Lung (tissue), 12 donors: ENCODE data around the gene ACTL6B. TPM values are rescaled to one million over a fixed set of nuclear protein-coding genes. Genes with fewer than 3 reads are reported as not detected.
A peak's percentile ranks its signal among the peaks of the same experiment; 100 is the strongest.

ENCODE experiments used
- ATAC-seq: fragments of 200-7000 bp; cut with Tn5 transposase; one replicate; pipeline ENCODE4 v1.9.1; 2020; ENCODE audit warnings: moderate number of reproducible peaks; ENCODE audit not compliant: insufficient read depth, low FRiP score
- DNase-seq, 3 donors: peaks; one replicate each; pipeline ENCODE4 v3.0.0-alpha.2; 2013 to 2017
- H3K27ac ChIP-seq, 2 donors: one replicate each; pipeline ENCODE4 v1.5.1; 2013; ENCODE audit warnings: mild to moderate bottlenecking in 2 of 2, moderate library complexity in 2 of 2, control low read depth in 1 of 2, inconsistent platforms in 1 of 2, low read depth in 1 of 2, low read length in 1 of 2
- H3K27me3 ChIP-seq, 3 donors: one replicate each; pipeline ENCODE4 v1.5.1; 2013; ENCODE audit warnings: low read length in 2 of 3; ENCODE audit not compliant: control insufficient read depth in 3 of 3, insufficient read depth in 3 of 3
- H3K36me3 ChIP-seq, 4 donors: one replicate each; pipeline ENCODE4 v1.5.1; 2013; ENCODE audit warnings: low read length in 4 of 4, mild to moderate bottlenecking in 1 of 4, moderate library complexity in 1 of 4; ENCODE audit not compliant: control insufficient read depth in 4 of 4, insufficient read depth in 4 of 4
- H3K4me1 ChIP-seq, 5 donors: one replicate each; pipeline ENCODE4 v1.5.1; 2013; ENCODE audit warnings: low read length in 5 of 5, mild to moderate bottlenecking in 2 of 5, moderate library complexity in 1 of 5; ENCODE audit not compliant: control insufficient read depth in 5 of 5, insufficient read depth in 5 of 5
- H3K4me3 ChIP-seq: one replicate; pipeline ENCODE4 v1.5.1; 2013; ENCODE audit warnings: mild to moderate bottlenecking, control low read depth, moderate library complexity
- H3K9ac ChIP-seq, 2 donors: one replicate each; pipeline ENCODE4 v1.5.1; 2013; ENCODE audit warnings: low read length in 2 of 2, control low read depth in 1 of 2; ENCODE audit not compliant: insufficient read depth in 1 of 2
- H3K9me3 ChIP-seq, 4 donors: one replicate each; pipeline ENCODE4 v1.5.1; 2013; ENCODE audit warnings: low read length in 3 of 4, mild to moderate bottlenecking in 1 of 4, moderate library complexity in 1 of 4; ENCODE audit not compliant: control insufficient read depth in 4 of 4, insufficient read depth in 3 of 4
- WGBS, 2 donors: extraction: QIAGEN DNeasy Blood & Tissue Kit; methylation state at CpG; one replicate each; pipeline ENCODE4 v1.1.7; 2013; 5-methylcytosine and 5-hydroxymethylcytosine counted together
- polyA plus RNA-seq, 2 donors: library from polyadenylated mRNA; stranded (reverse); fragments of 200-250 nt; gene quantifications; one replicate each; pipeline ENCODE4 v1.2.1, GENCODE V29; 2013
- total RNA-seq, 2 donors: library from RNA; depleted of rRNA in 1 of 2; stranded (reverse); fragments of >200 nt in 1 of 2; gene quantifications; one replicate each; pipeline ENCODE4 v1.2.1, GENCODE V29; 2014 to 2021
- TF ChIP-seq, protein P1 (sequence below): IDR thresholded peaks from 2 replicates; pipeline ENCODE4 v1.5.1; 2012; ENCODE audit warnings: mild to moderate bottlenecking; ENCODE audit errors: control extremely low read depth, extremely low read depth
- donor health status: control.
- donor health status: control.
- donor health status: Bipolar disorder and iron deficiency.
- donor health status: healthy.
- donor health status: DM: yes; HTN: yes; CAD: no.

Gene ACTL6B
- total and polyA plus RNA-seq, 4 donors, result not detected

DNA sequence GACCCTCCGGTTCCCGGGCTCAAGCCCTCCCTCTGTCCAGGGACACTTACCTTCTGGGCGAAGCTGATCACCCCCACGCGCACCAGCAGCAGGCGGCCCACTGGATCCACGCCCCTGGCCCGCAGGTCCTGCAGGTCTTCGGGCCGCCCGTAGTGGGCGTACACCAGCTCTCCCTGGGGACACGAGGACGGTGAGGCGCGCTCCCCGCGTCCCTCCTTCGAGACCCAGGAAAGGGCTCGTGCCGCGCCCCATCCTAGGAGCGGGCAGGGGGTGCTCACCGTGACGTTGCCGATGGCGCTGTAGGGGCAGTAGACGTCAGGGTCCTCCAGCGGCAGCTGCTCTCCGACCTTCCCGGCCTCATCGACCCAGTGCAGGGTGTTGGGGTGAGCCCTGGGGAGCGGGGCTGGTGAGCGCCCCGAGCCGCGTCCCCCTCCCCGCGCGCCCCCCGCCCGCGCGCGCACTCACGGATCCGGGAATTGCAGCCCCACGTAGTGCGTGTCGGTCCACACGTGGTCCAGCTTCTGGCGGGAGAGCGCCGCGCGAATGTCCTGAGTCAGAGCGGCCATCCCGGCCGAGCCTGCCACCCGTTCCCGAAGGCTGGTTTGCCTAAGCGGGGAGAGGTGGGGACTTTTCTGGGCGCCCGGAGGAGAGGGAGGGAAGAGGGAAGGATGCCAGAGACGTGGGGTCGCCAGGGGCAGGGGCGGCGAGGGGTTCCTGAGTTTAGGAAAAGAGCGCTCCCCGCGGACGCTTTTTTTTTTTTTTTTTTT lies 23.1 kb downstream of the ACTL6B start:
- H3K27me3 ChIP-seq, result peaks cover 0 to 14% (median 10%) of the 10 kb centered on the region in 3 donors
- WGBS, 2 donors, result 1 to 3% methylated on average over 60 to 72 of the region's 72 CpGs
- H3K4me1 ChIP-seq, result peaks cover 0 to 6% (median 0%) of the 10 kb centered on the region in 5 donors
- TF ChIP-seq, protein P1, sequence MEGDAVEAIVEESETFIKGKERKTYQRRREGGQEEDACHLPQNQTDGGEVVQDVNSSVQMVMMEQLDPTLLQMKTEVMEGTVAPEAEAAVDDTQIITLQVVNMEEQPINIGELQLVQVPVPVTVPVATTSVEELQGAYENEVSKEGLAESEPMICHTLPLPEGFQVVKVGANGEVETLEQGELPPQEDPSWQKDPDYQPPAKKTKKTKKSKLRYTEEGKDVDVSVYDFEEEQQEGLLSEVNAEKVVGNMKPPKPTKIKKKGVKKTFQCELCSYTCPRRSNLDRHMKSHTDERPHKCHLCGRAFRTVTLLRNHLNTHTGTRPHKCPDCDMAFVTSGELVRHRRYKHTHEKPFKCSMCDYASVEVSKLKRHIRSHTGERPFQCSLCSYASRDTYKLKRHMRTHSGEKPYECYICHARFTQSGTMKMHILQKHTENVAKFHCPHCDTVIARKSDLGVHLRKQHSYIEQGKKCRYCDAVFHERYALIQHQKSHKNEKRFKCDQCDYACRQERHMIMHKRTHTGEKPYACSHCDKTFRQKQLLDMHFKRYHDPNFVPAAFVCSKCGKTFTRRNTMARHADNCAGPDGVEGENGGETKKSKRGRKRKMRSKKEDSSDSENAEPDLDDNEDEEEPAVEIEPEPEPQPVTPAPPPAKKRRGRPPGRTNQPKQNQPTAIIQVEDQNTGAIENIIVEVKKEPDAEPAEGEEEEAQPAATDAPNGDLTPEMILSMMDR, result no peak
- no peaks in the 10 kb centered on the region for H3K36me3 ChIP-seq
- H3K9me3 ChIP-seq, result no peaks in the 10 kb centered on the region
- no peak overlapping the region for H3K9ac ChIP-seq
- H3K27ac ChIP-seq, result no peak overlapping the region
- H3K4me3 ChIP-seq, result no peak overlapping the region
- ATAC-seq, result peak; percentile 63
- DNase-seq, result peak; percentile 54 to 63 (median 59)

DNA sequence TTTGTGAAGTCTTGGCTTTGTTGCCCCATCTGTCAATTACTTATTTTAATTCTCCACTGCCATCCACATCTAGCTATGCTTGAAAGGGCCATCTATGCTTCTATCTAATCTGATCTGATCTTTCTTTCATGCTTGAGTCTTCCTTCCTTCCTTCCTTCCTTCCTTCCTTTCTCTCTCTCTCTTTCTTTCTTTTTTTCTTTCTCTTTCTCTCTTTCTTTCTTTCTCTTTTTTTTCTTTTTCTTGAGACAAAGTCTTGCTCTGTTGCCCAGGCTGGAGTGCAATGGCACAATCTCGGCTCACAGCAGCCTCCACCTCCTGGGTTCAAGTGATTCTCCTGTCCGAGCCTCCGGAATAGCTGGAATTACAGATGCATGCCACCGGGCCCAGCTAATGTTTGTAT lies 26.2 kb downstream of the ACTL6B start:
- Histone ChIP-seq H3K9ac (no peak overlapping the region), H3K27ac (no peak overlapping the region), H3K4me3 (no peak overlapping the region), H3K36me3 (no peaks in the 10 kb centered on the region), H3K9me3 (no peaks in the 10 kb centered on the region), H3K4me1 (peaks cover 0 to 6% (median 0%) of the 10 kb centered on the region in 5 donors), H3K27me3 (peaks cover 0 to 14% (median 10%) of the 10 kb centered on the region in 3 donors)
- ATAC-seq, result no peak
- TF ChIP-seq, protein P1, result no peak
- 91 to 97% methylated on average over 4 of the region's 4 CpGs for WGBS, 2 donors
- DNase-seq, result no peak

DNA sequence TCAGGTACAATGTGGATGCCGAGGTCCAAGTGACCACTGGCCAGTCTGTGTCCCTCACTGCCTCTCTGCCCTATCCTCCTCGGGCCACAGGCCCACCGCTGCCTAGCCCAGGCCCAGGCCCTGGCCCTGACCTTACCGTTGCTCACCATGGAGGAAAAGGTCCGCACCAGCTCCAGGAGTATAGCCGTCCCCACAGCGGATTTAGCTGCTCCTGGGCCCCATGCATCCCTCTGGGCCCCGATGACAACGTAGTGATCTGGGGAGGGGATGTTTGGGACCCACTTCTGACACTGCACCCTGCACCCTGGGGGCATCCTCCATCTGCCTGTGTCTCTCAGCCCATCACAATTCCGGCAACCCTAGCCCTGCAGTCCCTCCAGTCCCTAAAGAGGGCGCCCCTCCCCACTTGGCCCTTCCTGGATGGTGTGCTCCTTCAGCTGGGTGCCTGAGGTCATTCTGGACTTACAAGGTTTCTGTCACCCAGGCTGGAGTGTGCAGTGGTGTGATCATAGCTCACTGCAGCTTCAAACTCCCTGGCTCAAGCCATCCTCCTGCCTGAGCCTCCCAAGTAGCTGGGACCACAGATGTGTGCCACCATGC lies 27.0 kb downstream of the ACTL6B start:
- H3K27ac ChIP-seq, result no peak overlapping the region
- H3K27me3 ChIP-seq, result peaks cover 0 to 14% (median 10%) of the 10 kb centered on the region in 3 donors
- TF ChIP-seq, protein P1, result no peak
- DNase-seq (no peak), ATAC-seq (no peak)
- peaks cover 0 to 6% (median 0%) of the 10 kb centered on the region in 5 donors for H3K4me1 ChIP-seq
- H3K36me3 ChIP-seq, result no peaks in the 10 kb centered on the region
- H3K9ac ChIP-seq, result no peak overlapping the region
- H3K4me3 ChIP-seq, result no peak overlapping the region
- no peaks in the 10 kb centered on the region for H3K9me3 ChIP-seq
- WGBS, 2 donors, result 80 to 85% methylated on average over 11 of the region's 11 CpGs
